ENCODE data around the gene RGS7. TPM values are rescaled to one million over a fixed set of nuclear protein-coding genes. Genes with fewer than 3 reads are reported as not detected.
"Not testable (repeated sequence)": the region's sequence is repeated elsewhere in the genome, so short reads cannot be mapped to it uniquely, and the experiment has no call there.

The RGS7 gene
- total RNA-seq, 1 experiment from 2014 or later = 0.37 TPM

DNA sequence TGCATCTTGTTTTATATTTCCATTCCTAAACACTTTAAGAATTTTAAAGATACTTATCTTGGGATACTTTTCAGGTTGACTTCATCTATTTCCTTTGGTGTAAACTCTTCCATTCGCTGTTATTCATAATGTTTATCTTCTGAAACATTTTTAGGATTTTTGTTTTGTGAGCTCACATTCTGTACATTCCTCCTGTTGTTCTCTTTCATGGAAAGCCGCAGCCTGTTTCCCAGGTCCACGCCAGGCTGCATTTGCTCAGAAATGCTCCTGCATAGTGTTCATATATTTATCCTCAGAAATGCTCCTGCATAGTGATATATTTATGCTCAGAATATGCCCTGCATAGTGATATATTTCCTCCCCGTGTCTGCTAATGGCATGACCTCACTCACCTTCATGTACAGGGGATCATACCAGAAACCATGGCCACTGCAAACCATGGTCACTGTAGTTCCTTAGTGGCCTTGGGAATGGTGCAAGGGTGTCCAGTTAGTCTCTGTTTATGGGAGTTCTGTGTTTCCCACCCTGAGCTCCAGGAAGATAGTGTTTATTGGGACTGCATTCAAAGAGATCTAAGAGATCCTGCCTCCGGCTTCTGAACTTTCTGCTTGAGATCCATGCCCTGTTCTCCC lies 591.2 kb downstream of the RGS7 start:
- no peaks in the 10 kb centered on the region for H3K27me3 ChIP-seq (replicated peaks)

DNA sequence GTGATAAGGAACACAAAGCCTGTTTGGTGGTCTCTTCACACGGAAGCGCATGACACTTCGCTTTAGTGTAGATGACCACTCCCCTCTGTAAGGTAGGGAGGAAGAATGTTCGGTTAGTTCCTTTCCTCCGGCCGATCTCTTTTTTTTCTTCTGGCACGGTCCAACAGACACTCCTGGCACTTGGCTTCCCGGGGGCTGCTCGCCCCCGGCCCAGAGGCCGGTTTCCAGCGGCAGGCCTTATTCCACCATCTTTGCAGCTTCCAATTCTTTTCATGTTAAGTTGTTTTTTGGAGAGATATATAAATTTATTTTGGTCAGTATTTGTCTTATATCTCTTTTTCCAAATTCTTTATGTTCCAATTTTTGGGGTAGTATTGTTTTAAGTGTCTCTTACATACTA lies 593.2 kb downstream of the RGS7 start:
- H3K36me3 ChIP-seq = peaks cover 3% of the 10 kb centered on the region; the same call in 1 of the 2 replicates
- no peak overlapping the region for H3K27ac ChIP-seq
- peaks cover 38% of the 10 kb centered on the region for H3K4me1 ChIP-seq (replicated peaks)
- no peak for DNase-seq (ENCODE audit: low read depth in 1 of 2, low spot score in 2 of 2)
- no peaks in the 10 kb centered on the region for H3K27me3 ChIP-seq (replicated peaks)
- 0 out of 2 replicates have a peak, but pooled peaks cover 3% of the 10 kb centered on the region for H3K9me3 ChIP-seq (replicated peaks)
- H3K4me3 ChIP-seq = no peak overlapping the region

More for the DNA sequence above, 591.2 kb downstream of the RGS7 start:
- Histone ChIP-seq H3K36me3 (peaks cover 3% of the 10 kb centered on the region; the same call in 1 of the 2 replicates), H3K4me1 (replicated peaks) (peaks cover 44% of the 10 kb centered on the region), H3K4me3 (no peak overlapping the region), H3K27ac (peak overlapping the region; percentile 99), H3K9me3 (replicated peaks) (0 out of 2 replicates have a peak, but pooled peaks cover 3% of the 10 kb centered on the region)
- peak; percentile 79 to 92 for DNase-seq (ENCODE audit: low read depth in 1 of 2, low spot score in 2 of 2)

DNA sequence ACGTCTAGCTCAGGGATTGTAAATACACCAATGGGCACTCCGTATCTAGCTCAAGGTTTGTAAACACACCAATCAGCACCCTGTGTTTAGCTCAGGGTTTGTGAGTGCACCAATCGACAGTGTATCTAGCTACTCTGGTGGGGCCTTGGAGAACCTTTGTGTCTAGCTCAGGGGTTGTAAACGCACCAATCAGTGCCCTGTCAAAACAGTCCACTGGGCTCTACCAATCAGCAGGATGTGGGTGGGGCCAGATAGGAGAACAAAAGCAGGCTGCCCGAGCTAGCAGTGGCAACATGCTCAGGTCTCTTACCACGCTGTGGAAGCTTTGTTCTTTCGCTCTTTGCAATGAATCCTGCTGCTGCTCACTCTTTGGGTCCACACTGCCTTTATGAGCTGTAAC lies 593.9 kb downstream of the RGS7 start:
- H3K4me1 ChIP-seq (replicated peaks) = peaks cover 31% of the 10 kb centered on the region
- not testable (repeated sequence) for H3K27ac ChIP-seq, H3K36me3 ChIP-seq

DNA sequence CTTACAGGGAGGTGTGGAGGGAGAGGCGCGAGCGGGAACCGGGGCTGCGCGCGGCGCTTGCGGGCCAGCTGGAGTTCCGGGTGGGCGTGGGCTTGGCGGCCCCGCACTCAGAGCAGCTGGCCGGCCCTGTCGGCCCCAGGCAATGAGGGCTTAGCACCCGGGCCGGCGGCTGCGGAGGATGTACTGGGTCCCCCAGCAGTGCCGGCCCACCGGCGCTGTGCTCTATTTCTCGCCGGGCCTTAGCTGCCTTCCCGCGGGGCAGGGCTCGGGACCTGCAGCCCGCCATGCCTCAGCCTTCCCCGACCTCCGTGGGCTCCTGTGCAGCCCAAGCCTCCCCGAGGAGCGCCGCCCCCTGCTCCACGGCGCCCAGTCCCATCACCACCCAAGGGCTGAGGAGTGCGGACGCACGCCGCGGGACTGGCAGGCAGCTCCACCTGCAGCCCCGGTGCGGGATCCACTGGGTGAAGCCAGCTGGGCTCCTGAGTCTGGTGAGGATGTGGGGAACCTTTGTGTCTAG lies 594.5 kb downstream of the RGS7 start:
- H3K9me3 ChIP-seq (replicated peaks); H3K4me3 ChIP-seq; H3K27ac ChIP-seq; H3K36me3 ChIP-seq; DNase-seq (ENCODE audit: low read depth in 1 of 2, low spot score in 2 of 2); H3K27me3 ChIP-seq (replicated peaks): not testable (repeated sequence)
- H3K4me1 ChIP-seq (replicated peaks) = peaks cover 26% of the 10 kb centered on the region

More for the DNA sequence above, 593.9 kb downstream of the RGS7 start:
- H3K27me3 ChIP-seq (replicated peaks); DNase-seq (ENCODE audit: low read depth in 1 of 2, low spot score in 2 of 2); H3K9me3 ChIP-seq (replicated peaks); H3K4me3 ChIP-seq: not testable (repeated sequence)

DNA sequence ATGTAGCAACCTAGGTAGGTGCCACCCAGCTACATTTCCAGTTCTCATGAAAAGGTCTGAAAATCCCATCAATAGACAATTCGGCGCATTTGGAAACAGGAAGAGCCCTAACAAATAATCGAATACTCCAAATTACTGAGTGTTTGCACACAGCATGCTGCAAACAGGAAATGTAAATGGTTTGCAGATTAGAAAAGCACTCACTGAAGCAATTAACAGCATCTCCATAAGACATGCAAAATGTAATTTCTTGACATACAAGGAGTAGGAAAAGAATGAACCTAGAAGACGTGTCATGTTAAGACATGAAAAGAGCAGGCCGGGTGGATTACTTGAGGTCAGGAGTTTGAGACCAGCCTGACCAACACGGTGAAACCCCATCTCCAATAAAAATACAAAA lies 598.2 kb downstream of the RGS7 start:
- not testable (repeated sequence) for H3K27me3 ChIP-seq (replicated peaks); H3K36me3 ChIP-seq

DNA sequence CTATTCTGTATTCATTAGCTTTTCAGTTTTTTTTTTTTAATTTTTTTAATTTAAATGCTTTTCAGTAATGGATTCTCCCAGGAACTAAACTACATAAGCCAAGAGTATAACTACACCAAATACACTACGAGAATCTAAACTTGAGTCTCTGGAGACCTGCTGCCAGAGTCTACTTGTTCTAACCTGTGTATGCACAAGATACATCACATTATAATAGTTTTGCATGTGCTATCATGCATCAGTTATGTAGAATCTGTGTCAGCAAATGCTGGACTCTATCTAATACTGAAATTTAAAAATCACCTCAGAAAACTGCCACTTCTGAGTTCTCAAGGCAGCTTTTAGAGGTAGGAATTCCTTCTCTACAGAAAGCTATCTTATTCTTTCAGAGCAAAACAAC lies 598.7 kb downstream of the RGS7 start:
- no peak overlapping the region for H3K4me3 ChIP-seq
- no peaks in the 10 kb centered on the region for H3K27me3 ChIP-seq (replicated peaks)
- H3K4me1 ChIP-seq (replicated peaks) = no peaks in the 10 kb centered on the region
- no peak for DNase-seq (ENCODE audit: low read depth in 1 of 2, low spot score in 2 of 2)
- no peaks in the 10 kb centered on the region for H3K36me3 ChIP-seq
- H3K9me3 ChIP-seq (replicated peaks) = no peaks in the 10 kb centered on the region
- H3K27ac ChIP-seq = no peak overlapping the region

More for the DNA sequence above, 598.2 kb downstream of the RGS7 start:
- not testable (repeated sequence) for H3K4me1 ChIP-seq (replicated peaks); H3K27ac ChIP-seq; H3K9me3 ChIP-seq (replicated peaks); DNase-seq (ENCODE audit: low read depth in 1 of 2, low spot score in 2 of 2); H3K4me3 ChIP-seq

DNA sequence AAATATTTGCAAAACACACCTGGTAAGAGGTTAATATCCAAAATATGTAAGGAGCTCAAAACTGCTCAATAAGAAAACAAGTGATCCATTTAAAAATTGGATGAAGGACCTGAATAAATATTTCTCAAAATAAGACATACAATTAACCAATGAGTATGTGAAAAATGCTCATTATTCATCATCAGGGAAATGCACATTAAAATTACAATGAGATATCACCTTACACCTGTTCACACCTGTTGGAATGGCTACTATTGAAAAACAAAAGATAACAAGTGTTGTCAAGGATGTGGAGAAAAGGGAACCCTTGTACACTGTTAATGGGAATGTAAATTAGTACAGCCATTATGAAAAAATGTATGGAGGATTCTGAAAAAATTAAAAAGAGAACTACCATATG lies 609.1 kb downstream of the RGS7 start:
- H3K4me3 ChIP-seq = no peak overlapping the region
- no peaks in the 10 kb centered on the region for H3K36me3 ChIP-seq
- no peak for DNase-seq (ENCODE audit: low read depth in 1 of 2, low spot score in 2 of 2)
- no peaks in the 10 kb centered on the region for H3K27me3 ChIP-seq (replicated peaks)
- H3K4me1 ChIP-seq (replicated peaks) = no peaks in the 10 kb centered on the region
- no peaks in the 10 kb centered on the region for H3K9me3 ChIP-seq (replicated peaks)
- no peak overlapping the region for H3K27ac ChIP-seq

DNA sequence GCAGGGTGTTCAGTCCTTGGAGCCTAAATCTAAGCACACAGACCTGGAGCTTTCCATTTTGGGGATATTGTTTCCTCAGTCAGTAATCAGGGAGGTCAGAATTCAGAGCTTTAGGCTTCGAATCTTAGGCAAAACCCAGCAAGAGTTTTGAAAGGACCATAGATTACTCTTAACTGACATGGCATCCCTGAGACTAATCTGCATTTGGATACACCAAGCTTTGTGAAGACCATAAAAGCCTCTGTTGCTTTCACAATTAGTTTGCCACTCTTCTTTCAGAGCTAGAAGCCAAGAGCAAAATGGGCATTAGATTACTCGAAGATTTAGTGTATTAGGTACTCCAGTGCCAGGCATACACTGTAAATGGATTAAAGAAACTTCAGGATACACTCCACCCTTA lies 613.3 kb downstream of the RGS7 start:
- Histone ChIP-seq H3K27ac (no peak overlapping the region), H3K4me3 (no peak overlapping the region), H3K4me1 (replicated peaks) (peaks cover 9% of the 10 kb centered on the region), H3K27me3 (replicated peaks) (no peaks in the 10 kb centered on the region), H3K36me3 (no peaks in the 10 kb centered on the region), H3K9me3 (replicated peaks) (no peaks in the 10 kb centered on the region)
- no peak for DNase-seq (ENCODE audit: low read depth in 1 of 2, low spot score in 2 of 2)

DNA sequence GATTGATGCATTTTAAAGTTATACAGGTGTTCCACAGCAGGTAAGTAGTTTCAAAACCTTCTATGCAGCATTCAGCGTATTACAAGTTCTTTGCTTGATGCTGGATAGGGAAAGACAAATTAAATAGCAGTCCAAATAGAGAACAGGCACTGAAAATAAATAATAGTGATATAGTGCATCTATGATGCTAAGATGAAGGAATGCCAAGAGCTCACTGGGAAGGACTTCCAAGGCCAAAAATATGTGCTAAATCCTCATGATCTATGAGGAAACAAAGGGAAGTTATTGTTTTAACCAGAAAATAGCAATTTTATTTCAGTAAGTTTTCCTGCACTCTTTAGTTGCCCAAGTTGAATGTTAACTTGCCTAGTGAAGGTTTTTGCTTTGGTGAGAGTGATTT lies 617.3 kb downstream of the RGS7 start:
- Histone ChIP-seq H3K36me3 (no peaks in the 10 kb centered on the region), H3K9me3 (replicated peaks) (no peaks in the 10 kb centered on the region), H3K4me1 (replicated peaks) (peaks cover 9% of the 10 kb centered on the region), H3K27me3 (replicated peaks) (no peaks in the 10 kb centered on the region), H3K27ac (no peak overlapping the region), H3K4me3 (no peak overlapping the region)
- no peak for DNase-seq (ENCODE audit: low read depth in 1 of 2, low spot score in 2 of 2)

DNA sequence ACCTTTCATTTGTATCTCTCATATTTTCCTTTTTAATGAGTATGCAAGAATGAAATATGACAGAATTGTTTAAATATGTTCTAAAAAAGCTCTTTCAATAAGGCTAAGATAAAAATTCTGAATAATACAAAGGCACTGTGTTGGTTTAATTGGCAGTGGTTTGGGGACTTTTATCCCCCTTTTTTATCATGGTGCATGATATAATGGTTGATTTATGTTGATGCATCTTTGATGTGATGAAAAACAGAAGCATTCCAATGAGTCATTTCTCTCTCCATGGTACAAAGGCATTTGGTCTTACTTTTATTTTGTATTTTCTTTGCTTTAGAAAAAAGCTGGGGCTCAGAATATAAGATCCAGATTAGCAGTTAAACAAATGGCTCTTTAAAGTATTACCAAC lies 617.9 kb downstream of the RGS7 start:
- H3K4me1 ChIP-seq (replicated peaks) = peaks cover 9% of the 10 kb centered on the region
- H3K27me3 ChIP-seq (replicated peaks) = no peaks in the 10 kb centered on the region
- no peak overlapping the region for H3K27ac ChIP-seq
- H3K9me3 ChIP-seq (replicated peaks) = no peaks in the 10 kb centered on the region
- H3K4me3 ChIP-seq = no peak overlapping the region
- no peaks in the 10 kb centered on the region for H3K36me3 ChIP-seq
- peak in 1 of 2 experiments; percentile 20 for DNase-seq (ENCODE audit: low read depth in 1 of 2, low spot score in 2 of 2)

DNA sequence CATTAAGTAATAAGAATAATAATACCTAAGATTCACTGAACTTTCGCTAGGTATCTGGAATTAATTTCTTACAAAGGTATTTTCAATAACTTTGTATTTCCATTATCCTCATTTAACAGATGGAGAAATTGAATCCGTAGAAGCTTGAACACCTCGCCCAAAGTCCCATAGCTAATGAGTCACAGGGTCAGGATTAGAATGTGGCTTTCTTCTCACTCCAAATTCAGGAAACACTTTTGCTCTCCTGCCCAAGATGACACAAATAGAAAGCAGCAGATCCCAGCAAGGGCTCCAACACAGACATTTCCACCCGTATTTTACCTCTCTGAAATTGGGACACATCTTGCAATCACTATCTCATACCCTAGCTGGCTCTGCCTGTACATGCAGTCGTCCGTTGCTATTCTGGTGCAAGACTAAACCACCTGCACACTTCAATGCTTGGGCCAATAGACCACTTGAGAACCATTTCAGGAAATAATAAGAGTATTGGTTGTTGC lies 619.2 kb downstream of the RGS7 start:
- Histone ChIP-seq H3K36me3 (no peaks in the 10 kb centered on the region), H3K27me3 (replicated peaks) (no peaks in the 10 kb centered on the region), H3K4me3 (no peak overlapping the region), H3K9me3 (replicated peaks) (no peaks in the 10 kb centered on the region), H3K27ac (no peak overlapping the region), H3K4me1 (replicated peaks) (peaks cover 9% of the 10 kb centered on the region)
- DNase-seq (ENCODE audit: low read depth in 1 of 2, low spot score in 2 of 2) = no peak

DNA sequence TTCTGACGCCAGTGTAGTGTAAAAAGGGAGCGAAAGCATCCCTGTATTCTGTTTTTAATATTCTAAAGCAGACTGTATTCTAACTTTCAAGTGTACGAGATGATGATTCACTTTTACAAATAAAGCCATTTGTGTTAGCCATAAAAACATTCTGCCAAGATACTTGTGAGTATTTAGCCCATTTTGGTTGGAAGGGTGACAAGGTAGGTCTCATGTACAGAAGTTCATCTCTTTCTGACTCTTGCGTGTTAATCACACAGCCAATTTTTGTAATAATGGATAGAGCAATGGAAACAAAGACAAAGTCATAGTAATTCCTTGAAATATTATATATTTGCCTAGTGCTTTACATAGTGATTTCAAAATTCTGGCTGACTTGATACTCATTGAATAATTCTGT lies 619.7 kb downstream of the RGS7 start:
- Histone ChIP-seq H3K4me1 (replicated peaks) (peaks cover 9% of the 10 kb centered on the region), H3K27me3 (replicated peaks) (no peaks in the 10 kb centered on the region), H3K4me3 (no peak overlapping the region), H3K36me3 (no peaks in the 10 kb centered on the region), H3K27ac (no peak overlapping the region), H3K9me3 (replicated peaks) (no peaks in the 10 kb centered on the region)
- DNase-seq (ENCODE audit: low read depth in 1 of 2, low spot score in 2 of 2) = no peak

DNA sequence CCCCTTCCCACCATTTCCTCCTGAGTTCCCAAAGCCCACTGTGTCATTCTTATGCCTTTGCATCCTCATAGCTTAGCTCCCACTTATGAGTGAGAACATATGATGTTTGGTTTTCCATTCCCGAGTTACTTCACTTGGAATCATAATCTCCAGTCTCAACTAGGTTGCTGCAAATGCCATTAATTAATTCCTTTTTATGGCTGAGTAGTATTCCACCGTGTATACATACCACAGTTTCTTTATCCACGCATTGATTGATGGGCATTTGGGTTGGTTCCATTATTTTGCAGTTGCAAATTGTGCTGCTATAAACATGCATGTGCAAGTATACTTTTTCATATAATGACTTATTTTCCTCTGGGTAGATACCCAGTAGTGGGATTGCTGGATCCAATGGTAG lies 622.3 kb downstream of the RGS7 start:
- not testable (repeated sequence) for H3K27ac ChIP-seq; H3K4me1 ChIP-seq (replicated peaks); H3K9me3 ChIP-seq (replicated peaks)

DNA sequence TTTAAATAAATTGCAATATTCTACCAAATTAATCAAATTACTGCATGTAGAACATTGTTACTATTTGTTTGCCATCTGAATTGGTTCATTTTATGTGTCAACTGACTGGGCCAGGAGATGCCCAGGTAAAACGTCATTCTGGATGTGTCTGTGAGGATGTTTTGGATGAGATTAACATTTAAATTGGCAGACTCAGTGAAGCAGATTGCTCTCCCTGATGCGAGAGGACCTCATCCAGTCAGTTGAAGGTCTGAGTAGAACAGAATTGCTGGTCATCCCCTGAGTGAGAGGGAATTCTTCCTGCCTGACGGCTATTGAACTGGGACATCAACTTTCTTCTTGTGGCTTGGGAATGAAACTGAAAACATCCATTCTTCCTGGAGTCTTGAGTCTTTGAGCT lies 623.0 kb downstream of the RGS7 start:
- no peaks in the 10 kb centered on the region; the same call in 1 of the 2 replicates for H3K4me1 ChIP-seq (replicated peaks)
- no peaks in the 10 kb centered on the region for H3K36me3 ChIP-seq
- no peaks in the 10 kb centered on the region for H3K9me3 ChIP-seq (replicated peaks)
- H3K27ac ChIP-seq = no peak overlapping the region
- H3K27me3 ChIP-seq (replicated peaks) = no peaks in the 10 kb centered on the region
- no peak for DNase-seq (ENCODE audit: low read depth in 1 of 2, low spot score in 2 of 2)
- H3K4me3 ChIP-seq = no peak overlapping the region

More for the DNA sequence above, 622.3 kb downstream of the RGS7 start:
- not testable (repeated sequence) for DNase-seq (ENCODE audit: low read depth in 1 of 2, low spot score in 2 of 2); H3K27me3 ChIP-seq (replicated peaks); H3K36me3 ChIP-seq; H3K4me3 ChIP-seq

Measured in SJSA1 (cell line).